HCT116 (cell line): ENCODE measurements around the gene WBP1L. TPM values are rescaled to one million over a fixed set of nuclear protein-coding genes. Genes with fewer than 3 reads are reported as not detected.

Source experiments
- ATAC-seq: fragments of 200-7000 bp; cut with Tn5 transposase; 2 replicates; pipeline ENCODE4 v1.9.1; 2020; ENCODE audit warnings: mild to moderate bottlenecking, moderate library complexity
- BruUV-seq: library from RNA; stranded (reverse); fragments of 400-500 nt; replicated peaks from 2 replicates; lab custom pipeline; 2021; lab: Mats Ljungman, UMichigan
- CTCF ChIA-PET: fragments of 300-600 bp; sonication (Branson Sonifier 250); formaldehyde crosslinking; loops from one replicate; lab custom pipeline; 2021; ENCODE audit warnings: antibody characterized with exemption; lab: Charles Lee
- POLR2A ChIA-PET: fragments of 300-600, 350-600 bp; sonication (Branson Sonifier 250); formaldehyde crosslinking; loops from one replicate; lab custom pipeline; 2021; ENCODE audit warnings: antibody characterized with exemption; lab: Charles Lee
- RAD21 ChIA-PET, 2 experiments: fragments of 300-600 bp; sonication (Branson Sonifier 250); formaldehyde crosslinking; loops; one replicate each; lab custom pipeline; 2023; ENCODE audit warnings: low total read pairs in 2 of 2; ENCODE audit not compliant: uncharacterized antibody in 2 of 2, unreplicated experiment in 2 of 2, low non-redundant PET in 1 of 2; lab: Charles Lee
- DNase-seq: peaks from one replicate; pipeline ENCODE4 v3.0.0-alpha.2; 2010; ENCODE audit warnings: low read depth, low spot score
- H2AFZ ChIP-seq: fragments of 200-600 bp; shearing (Covaris generic), sonication (generic); 2 replicates; pipeline ENCODE4 v1.6.1; 2017; ENCODE audit warnings: low read depth, mixed run types, mixed read lengths, antibody characterized with exemption, low read length; ENCODE audit not compliant: poor library complexity, severe bottlenecking
- H3K27ac ChIP-seq: 2 replicates; pipeline ENCODE4 v1.5.1; 2012; ENCODE audit warnings: low read depth, low read length
- H3K27me3 ChIP-seq: fragments of 200-600 bp; sonication (generic); 2 replicates; pipeline ENCODE4 v1.6.1; 2016; ENCODE audit warnings: mixed run types, low read length, mixed read lengths; ENCODE audit not compliant: insufficient read depth
- H3K36me3 ChIP-seq, 2 experiments: fragments of 200-500 bp in 1 of 2; fragments of 200-600 bp in 1 of 2; sonication (Bioruptor generic) in 1 of 2; sonication (generic) in 1 of 2; 2 replicates each; pipeline versions ENCODE4 v1.5.1 to v1.6.1; 2014 to 2016; ENCODE audit warnings: low read length in 2 of 2, inconsistent platforms in 1 of 2, mixed read lengths in 1 of 2, mixed run types in 1 of 2; ENCODE audit not compliant: insufficient read depth in 2 of 2, control insufficient read depth in 1 of 2
- H3K4me1 ChIP-seq, 2 experiments: fragments of 200-600 bp in 1 of 2; sonication (generic) in 1 of 2; 2 replicates each; pipeline versions ENCODE4 v1.5.1 to v1.6.1; 2012 to 2017; ENCODE audit warnings: low read length in 2 of 2, inconsistent platforms in 1 of 2, mild to moderate bottlenecking in 1 of 2, mixed read lengths in 1 of 2, mixed run types in 1 of 2, moderate library complexity in 1 of 2; ENCODE audit not compliant: insufficient read depth in 2 of 2, control insufficient read depth in 1 of 2
- H3K4me2 ChIP-seq: fragments of 200-600 bp; sonication (generic); 2 replicates; pipeline ENCODE4 v1.6.1; 2017; ENCODE audit warnings: mixed run types, low read length, mixed read lengths
- H3K4me3 ChIP-seq, 2 experiments: fragments of 200-600 bp in 1 of 2; sonication (generic) in 1 of 2; replicated peaks in 1 of 2; 2 replicates each; pipeline ENCODE4 v1.5.1; 2011 to 2016; ENCODE audit warnings: low read length in 2 of 2, control low read depth in 1 of 2, low read depth in 1 of 2, mild to moderate bottlenecking in 1 of 2, mixed read lengths in 1 of 2, mixed run types in 1 of 2
- H3K79me2 ChIP-seq: fragments of 200-600 bp; sonication (generic); 2 replicates; pipeline ENCODE4 v1.6.1; 2017; ENCODE audit warnings: mild to moderate bottlenecking, mixed run types, low read length, moderate library complexity, mixed read lengths; ENCODE audit not compliant: insufficient read depth
- H3K9ac ChIP-seq: fragments of 200-600 bp; sonication (generic); 2 replicates; pipeline ENCODE4 v1.6.1; 2016; ENCODE audit warnings: low read length, mixed read lengths
- H3K9me2 ChIP-seq: fragments of 200-600 bp; sonication (generic), shearing (Covaris generic); 2 replicates; pipeline ENCODE4 v1.6.1; 2017; ENCODE audit warnings: mixed run types, mild to moderate bottlenecking, moderate library complexity; ENCODE audit not compliant: insufficient read depth
- H3K9me3 ChIP-seq, 2 experiments: fragments of 200-500 bp in 1 of 2; fragments of 200-600 bp in 1 of 2; sonication (Bioruptor generic) in 1 of 2; sonication (generic) in 1 of 2; 2 replicates each; pipeline ENCODE4 v1.6.1; 2014 to 2017; ENCODE audit warnings: low read length in 2 of 2, mixed read lengths in 2 of 2, inconsistent platforms in 1 of 2, low read depth in 1 of 2, mild to moderate bottlenecking in 1 of 2, mixed run types in 1 of 2, moderate library complexity in 1 of 2; ENCODE audit not compliant: control insufficient read depth in 1 of 2, insufficient read depth in 1 of 2
- H4K20me1 ChIP-seq: fragments of 200-600 bp; sonication (generic), shearing (Covaris generic); 2 replicates; pipeline ENCODE4 v1.6.1; 2017; ENCODE audit warnings: mixed run types, mild to moderate bottlenecking, moderate library complexity; ENCODE audit not compliant: insufficient read depth
- CBX3 ChIP-seq: IDR thresholded peaks from 2 replicates; pipeline ENCODE4 v1.6.1; 2012; ENCODE audit warnings: low read depth
- CEBPB ChIP-seq: IDR thresholded peaks from 2 replicates; pipeline ENCODE4 v1.6.1; 2012; ENCODE audit warnings: low read depth
- CTCF ChIP-seq, 3 experiments: fragments of 200-600 bp in 1 of 3; sonication (generic) in 1 of 3; IDR thresholded peaks in 2 of 3; conservative IDR thresholded peaks in 1 of 3; 2 replicates each; pipeline ENCODE4 v1.5.1; 2012 to 2017; ENCODE audit warnings: low read depth in 2 of 3, low read length in 2 of 3, antibody characterized with exemption in 1 of 3, borderline replicate concordance in 1 of 3, control low read depth in 1 of 3, mild to moderate bottlenecking in 1 of 3, mixed read lengths in 1 of 3, mixed run types in 1 of 3, moderate library complexity in 1 of 3; ENCODE audit not compliant: insufficient read depth in 1 of 3
- EGR1 ChIP-seq: IDR thresholded peaks from 2 replicates; pipeline ENCODE4 v1.6.1; 2012; ENCODE audit warnings: low read depth
- EZH2 ChIP-seq: fragments of 200-600 bp; sonication (generic); IDR thresholded peaks from 2 replicates; pipeline ENCODE4 v1.6.1; 2017; ENCODE audit warnings: antibody characterized with exemption, mixed run types
- EZH2phosphoT487 ChIP-seq: fragments of 200-600 bp; IDR thresholded peaks from 2 replicates; pipeline ENCODE4 v1.6.1; 2018; ENCODE audit warnings: antibody characterized with exemption, borderline replicate concordance
- JUND ChIP-seq: IDR thresholded peaks from 2 replicates; pipeline ENCODE4 v1.6.1; 2012
- POLR2AphosphoS5 ChIP-seq: IDR thresholded peaks from 2 replicates; pipeline ENCODE4 v1.6.1; 2011; ENCODE audit warnings: mild to moderate bottlenecking, low read depth, low read length, moderate library complexity
- RAD21 ChIP-seq: IDR thresholded peaks from 2 replicates; pipeline ENCODE4 v1.6.1; 2012; ENCODE audit warnings: low read depth, mild to moderate bottlenecking
- SP1 ChIP-seq: IDR thresholded peaks from 2 replicates; pipeline ENCODE4 v1.6.1; 2012; ENCODE audit warnings: low read depth
- SRF ChIP-seq: IDR thresholded peaks from 2 replicates; pipeline ENCODE4 v1.6.1; 2012; ENCODE audit warnings: low read depth
- TCF7L2 ChIP-seq: IDR thresholded peaks from 2 replicates; pipeline ENCODE4 v1.7.0; 2011; ENCODE audit warnings: borderline replicate concordance, inconsistent platforms; ENCODE audit not compliant: insufficient read depth, insufficient read length; ENCODE audit errors: extremely low read depth
- YY1 ChIP-seq: IDR thresholded peaks from 2 replicates; pipeline ENCODE4 v1.6.1; 2011; ENCODE audit warnings: low read length, low read depth, moderate library complexity, mild to moderate bottlenecking; ENCODE audit not compliant: insufficient replicate concordance; ENCODE audit errors: extremely low read depth
- ZFX ChIP-seq: fragments of 450-650 bp; IDR thresholded peaks from 2 replicates; pipeline ENCODE4 v1.6.1; 2017
- ZNF274 ChIP-seq: fragments of 200-500 bp; sonication (Bioruptor generic); IDR thresholded peaks from 2 replicates; pipeline ENCODE4 v1.6.1; 2014; ENCODE audit warnings: mild to moderate bottlenecking, low read depth, low read length, inconsistent platforms
- intact Hi-C: fragments of 100-400 bp; cut with micrococcal nuclease; formaldehyde crosslinking; loops from 2 replicates; pipeline ENCODE4 v1.10.0; 2022
- total RNA-seq: library from RNA; stranded (reverse); gene quantifications from one replicate; pipeline ENCODE4 v1.2.1, GENCODE V29; 2021; ENCODE audit not compliant: unreplicated experiment
- TF ChIP-seq, protein P1 (sequence below): IDR thresholded peaks from 2 replicates; pipeline ENCODE4 v1.6.1; 2012
- TF ChIP-seq, protein P2 (sequence below): IDR thresholded peaks from 2 replicates; pipeline ENCODE4 v1.6.1; 2011; ENCODE audit warnings: mild to moderate bottlenecking, low read length, moderate library complexity; ENCODE audit not compliant: insufficient replicate concordance; ENCODE audit errors: extremely low read depth
- TF ChIP-seq, protein P3 (sequence below): IDR thresholded peaks from 2 replicates; pipeline ENCODE4 v1.6.1; 2012

The WBP1L gene
- total RNA-seq, 1 experiment from 2014 or later, result 25.2 TPM

- no peak overlapping the region for H3K4me3 ChIP-seq
- RAD21 ChIA-PET, result no interaction called here
- POLR2A ChIA-PET, result no interaction called here
- H3K79me2 ChIP-seq, result no peaks in the 10 kb centered on the region
- no peaks in the 10 kb centered on the region for H3K9me2 ChIP-seq
- H3K27ac ChIP-seq, result no peak overlapping the region
- no TSS peak for BruUV-seq
- TF ChIP-seq EZH2phosphoT487, result no peak
- TF ChIP-seq, protein P1, sequence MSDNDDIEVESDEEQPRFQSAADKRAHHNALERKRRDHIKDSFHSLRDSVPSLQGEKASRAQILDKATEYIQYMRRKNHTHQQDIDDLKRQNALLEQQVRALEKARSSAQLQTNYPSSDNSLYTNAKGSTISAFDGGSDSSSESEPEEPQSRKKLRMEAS, result no peak
- TF ChIP-seq, protein P2, sequence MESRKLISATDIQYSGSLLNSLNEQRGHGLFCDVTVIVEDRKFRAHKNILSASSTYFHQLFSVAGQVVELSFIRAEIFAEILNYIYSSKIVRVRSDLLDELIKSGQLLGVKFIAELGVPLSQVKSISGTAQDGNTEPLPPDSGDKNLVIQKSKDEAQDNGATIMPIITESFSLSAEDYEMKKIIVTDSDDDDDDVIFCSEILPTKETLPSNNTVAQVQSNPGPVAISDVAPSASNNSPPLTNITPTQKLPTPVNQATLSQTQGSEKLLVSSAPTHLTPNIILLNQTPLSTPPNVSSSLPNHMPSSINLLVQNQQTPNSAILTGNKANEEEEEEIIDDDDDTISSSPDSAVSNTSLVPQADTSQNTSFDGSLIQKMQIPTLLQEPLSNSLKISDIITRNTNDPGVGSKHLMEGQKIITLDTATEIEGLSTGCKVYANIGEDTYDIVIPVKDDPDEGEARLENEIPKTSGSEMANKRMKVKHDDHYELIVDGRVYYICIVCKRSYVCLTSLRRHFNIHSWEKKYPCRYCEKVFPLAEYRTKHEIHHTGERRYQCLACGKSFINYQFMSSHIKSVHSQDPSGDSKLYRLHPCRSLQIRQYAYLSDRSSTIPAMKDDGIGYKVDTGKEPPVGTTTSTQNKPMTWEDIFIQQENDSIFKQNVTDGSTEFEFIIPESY, result no peak
- TF ChIP-seq SRF, result no peak
- TF ChIP-seq, protein P3, sequence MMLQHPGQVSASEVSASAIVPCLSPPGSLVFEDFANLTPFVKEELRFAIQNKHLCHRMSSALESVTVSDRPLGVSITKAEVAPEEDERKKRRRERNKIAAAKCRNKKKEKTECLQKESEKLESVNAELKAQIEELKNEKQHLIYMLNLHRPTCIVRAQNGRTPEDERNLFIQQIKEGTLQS, result no peak
- TF ChIP-seq CEBPB, result no peak
- TF ChIP-seq POLR2AphosphoS5, result no peak
- TF ChIP-seq ZNF274, result no peak
- no peaks in the 10 kb centered on the region for H3K36me3 ChIP-seq
- peaks cover 0 to 7% of the 10 kb centered on the region in 2 experiments; a peak in 1 of 4 replicates for H3K4me1 ChIP-seq
- H3K27me3 ChIP-seq, result no peaks in the 10 kb centered on the region
- H4K20me1 ChIP-seq, result no peaks in the 10 kb centered on the region
- intact Hi-C loops, result no loop called here
- no peak for DNase-seq
- H3K9me3 ChIP-seq, result no peaks in the 10 kb centered on the region
- no peak overlapping the region for H3K4me2 ChIP-seq
- ATAC-seq, result no peak
- CTCF ChIA-PET, result no interaction called here
- no peak overlapping the region for H2AFZ ChIP-seq
- H3K9ac ChIP-seq, result no peak overlapping the region
Observed at GRCh38 chr10:102770108-102770482, 26.3 kb downstream of the WBP1L start.

DNA sequence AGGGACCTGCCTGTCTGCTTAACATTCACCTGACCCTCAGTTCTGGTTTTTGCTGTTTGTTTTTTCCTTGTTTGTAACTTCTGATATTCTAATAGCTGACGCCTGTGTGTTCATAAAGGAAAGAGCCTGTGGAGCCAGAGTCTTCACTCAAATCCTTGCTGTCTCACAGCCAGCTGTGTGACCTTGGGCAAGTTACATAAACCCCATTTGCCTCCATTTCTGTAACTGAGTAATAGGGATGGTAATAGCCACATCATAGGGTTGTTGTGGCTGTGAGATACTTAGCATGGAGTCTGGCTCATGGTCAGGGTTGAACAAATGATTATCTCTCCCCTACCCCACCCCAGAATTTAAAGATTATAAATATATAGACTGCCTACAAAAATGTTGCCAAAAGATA lies 27.0 kb downstream of the WBP1L start:
- no peak overlapping the region for H3K4me2 ChIP-seq
- no peak overlapping the region for H3K9ac ChIP-seq
- no peaks in the 10 kb centered on the region for H3K9me2 ChIP-seq
- no peak overlapping the region for H3K4me3 ChIP-seq
- H3K4me1 ChIP-seq, result peaks cover 0 to 7% of the 10 kb centered on the region in 2 experiments; a peak in 1 of 4 replicates
- no peaks in the 10 kb centered on the region for H3K36me3 ChIP-seq
- intact Hi-C loops, result no loop called here
- H3K79me2 ChIP-seq, result no peaks in the 10 kb centered on the region
- H4K20me1 ChIP-seq, result no peaks in the 10 kb centered on the region
- no peak overlapping the region for H2AFZ ChIP-seq
- RAD21 ChIA-PET, result no interaction called here
- no TSS peak for BruUV-seq
- H3K27me3 ChIP-seq, result no peaks in the 10 kb centered on the region
- ATAC-seq, result no peak
- DNase-seq, result no peak
- CTCF ChIA-PET, result no interaction called here
- no peak overlapping the region for H3K27ac ChIP-seq
- no peaks in the 10 kb centered on the region for H3K9me3 ChIP-seq
- POLR2A ChIA-PET, result no interaction called here
- TF ChIP-seq ZNF274 (no peak), CTCF (IDR thresholded peaks at IDR 0.05 in 2 of 3, conservative IDR thresholded peaks at IDR 0.05 in 1 of 3; ENCODE audit: borderline replicate concordance in 1 of 3, insufficient read depth in 1 of 3, low read depth in 2 of 3, low read length in 2 of 3) (no peak), SP1 (no peak), JUND (no peak), EGR1 (no peak), POLR2AphosphoS5 (no peak), SRF (no peak), RAD21 (no peak), ZFX (no peak), TCF7L2 (no peak), CBX3 (no peak), EZH2 (no peak), YY1 (no peak), EZH2phosphoT487 (no peak)
